HG03095 (cell line): ENCODE results near the gene PDZK1.
"Not testable (repeated sequence)": the region's sequence is repeated elsewhere in the genome, so short reads cannot be mapped to it uniquely, and the experiment has no call there.

Experiments used
- ATAC-seq: cut with Tn5 transposase; IDR thresholded peaks from one replicate; pipeline ENCODE4 v1.9.1; 2021; ENCODE audit warnings: moderate library complexity; ENCODE audit not compliant: unreplicated experiment

PDZK1 gene

GRCh38 chr1:145707183-145707867 lies at the start of gene PDZK1:
PDZK1 (minus strand) TSS chr1:145707368; CDS start chr1:145688021, 19,347 bp downstream.
- ATAC-seq: no peak

GRCh38 chr1:145751491-145752037 lies 44.4 kb upstream of the PDZK1 start:
- ATAC-seq: no peak

- no peak for ATAC-seq
These were observed 43.3 kb upstream of the PDZK1 start for GRCh38 chr1:145750426-145750825.

DNA sequence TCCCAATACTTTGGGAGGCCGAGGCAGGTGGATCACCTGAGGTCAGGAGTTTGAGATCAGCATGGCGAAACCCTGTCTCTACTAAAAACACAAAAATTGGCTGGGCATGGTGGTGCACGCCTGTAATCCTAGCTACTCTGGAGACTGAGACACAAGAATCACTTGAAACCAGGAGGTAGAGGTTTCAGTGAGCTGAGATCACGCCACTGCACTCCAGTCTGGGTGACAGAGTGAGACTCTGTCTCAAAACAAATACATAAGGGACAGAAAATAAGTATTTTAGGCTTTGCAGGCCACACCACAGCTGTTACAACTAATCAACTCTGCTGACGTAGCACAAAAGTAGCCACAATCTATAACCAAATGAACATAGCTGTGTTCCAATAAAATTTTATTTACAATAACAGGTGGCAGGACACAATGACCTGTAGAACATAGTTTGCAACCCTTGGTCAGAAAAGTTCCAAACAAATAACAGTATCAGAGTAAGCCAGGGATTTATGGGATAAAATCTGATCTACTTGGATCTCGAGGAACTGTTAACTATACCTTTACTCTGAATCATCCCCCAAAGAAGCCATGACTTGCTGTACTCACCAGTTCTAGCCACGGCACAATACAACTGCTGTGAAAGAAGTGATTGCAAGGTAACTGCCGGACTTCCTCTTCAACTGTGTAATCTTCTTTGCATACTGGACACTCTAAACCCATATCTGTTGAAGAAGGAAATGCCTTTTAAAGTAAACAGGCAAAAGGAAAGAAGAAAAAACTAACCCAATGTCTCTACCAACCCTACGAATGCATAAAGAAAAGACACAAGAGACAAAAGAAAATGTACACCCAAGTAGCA lies 40.5 kb upstream of the PDZK1 start:
- ATAC-seq: no peak

- ATAC-seq: no peak
These were observed 33.1 kb upstream of the PDZK1 start for GRCh38 chr1:145740269-145740668.

DNA sequence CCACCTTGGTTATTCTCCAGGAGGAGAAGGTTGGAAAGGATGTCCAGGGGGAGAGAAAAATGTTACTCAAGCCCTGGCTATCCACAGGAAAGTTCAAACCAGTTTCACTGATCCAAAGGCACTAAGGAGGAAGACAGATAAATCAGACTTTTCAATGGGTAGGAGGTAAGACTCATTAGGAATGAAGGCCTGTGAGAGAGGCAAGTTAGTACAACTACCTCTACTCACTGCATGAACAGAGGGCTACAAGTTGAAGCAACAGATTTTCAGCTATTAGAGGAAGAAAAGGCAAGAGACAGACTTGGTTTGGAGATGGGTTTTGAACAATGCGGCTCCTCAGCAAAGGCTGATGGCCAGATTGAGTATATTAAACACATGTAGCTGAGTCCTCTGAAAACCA lies 29.0 kb upstream of the PDZK1 start:
- no peak for ATAC-seq

- no peak for ATAC-seq
These were observed 23.7 kb upstream of the PDZK1 start for GRCh38 chr1:145730900-145731299.

GRCh38 chr1:145730467-145730866 lies 23.3 kb upstream of the PDZK1 start:
- ATAC-seq: no peak

DNA sequence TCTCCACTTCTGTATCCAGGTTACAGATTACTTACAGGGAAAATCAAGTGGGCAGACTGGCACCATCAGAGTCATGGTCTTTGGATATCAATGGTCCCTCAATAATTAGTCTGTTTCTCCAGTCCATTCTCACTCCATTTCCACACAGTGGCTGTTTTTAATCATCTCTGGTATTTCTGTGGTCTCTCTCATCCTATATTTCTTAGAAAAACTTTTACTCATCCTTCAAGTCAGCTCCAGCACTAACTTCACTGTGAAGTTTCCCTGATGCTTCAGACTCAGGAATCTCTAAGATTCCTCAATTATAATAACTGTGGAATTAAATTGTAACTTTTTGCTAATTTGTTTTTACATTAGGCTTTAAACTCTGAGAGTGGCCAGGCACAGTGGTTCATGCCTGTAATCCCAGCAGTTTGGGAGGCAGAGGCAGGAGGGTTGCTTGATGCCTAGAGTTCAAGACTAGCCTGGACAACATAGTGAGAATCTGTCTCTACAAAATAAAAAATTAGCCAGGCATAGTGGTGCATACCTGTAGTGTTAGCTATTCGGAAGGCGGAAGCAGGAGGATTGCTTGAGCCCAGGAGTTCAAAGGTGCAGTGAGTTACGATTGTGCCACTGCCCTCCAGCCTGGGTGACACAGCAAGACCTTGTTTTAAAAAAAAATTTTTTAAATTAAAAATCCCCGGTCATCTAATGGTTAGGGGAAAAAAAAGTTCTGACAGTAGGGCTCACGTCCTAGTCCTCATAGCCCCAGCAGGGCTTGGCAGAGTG lies 22.7 kb upstream of the PDZK1 start:
- ATAC-seq: no peak

DNA sequence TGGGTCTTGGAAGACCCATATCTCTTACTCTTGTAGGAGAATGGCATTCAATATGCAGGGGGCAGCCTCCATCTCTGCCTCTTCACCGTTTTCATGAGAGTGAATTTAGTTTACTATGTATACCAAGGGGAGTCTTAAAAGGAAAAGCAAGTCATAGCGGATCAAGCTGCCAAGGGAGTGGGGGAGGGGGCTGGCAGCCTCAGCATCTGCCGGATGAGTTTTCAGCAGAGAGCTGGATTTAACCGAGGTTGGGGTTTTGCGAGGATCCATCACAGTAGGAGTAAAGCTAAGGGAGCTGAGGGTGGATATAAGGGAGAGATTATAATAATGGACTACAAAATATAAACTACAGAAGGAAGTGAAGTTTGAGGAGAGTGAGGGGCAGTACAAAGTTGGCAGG lies 22.0 kb upstream of the PDZK1 start:
- ATAC-seq: no peak

GRCh38 chr1:145726193-145726592 lies 19.0 kb upstream of the PDZK1 start:
- not testable (repeated sequence) for ATAC-seq

- ATAC-seq: no peak
These were observed 13.9 kb upstream of the PDZK1 start for GRCh38 chr1:145720878-145721671.

- ATAC-seq: no peak
These were observed 13.3 kb upstream of the PDZK1 start for GRCh38 chr1:145720556-145720877.

DNA sequence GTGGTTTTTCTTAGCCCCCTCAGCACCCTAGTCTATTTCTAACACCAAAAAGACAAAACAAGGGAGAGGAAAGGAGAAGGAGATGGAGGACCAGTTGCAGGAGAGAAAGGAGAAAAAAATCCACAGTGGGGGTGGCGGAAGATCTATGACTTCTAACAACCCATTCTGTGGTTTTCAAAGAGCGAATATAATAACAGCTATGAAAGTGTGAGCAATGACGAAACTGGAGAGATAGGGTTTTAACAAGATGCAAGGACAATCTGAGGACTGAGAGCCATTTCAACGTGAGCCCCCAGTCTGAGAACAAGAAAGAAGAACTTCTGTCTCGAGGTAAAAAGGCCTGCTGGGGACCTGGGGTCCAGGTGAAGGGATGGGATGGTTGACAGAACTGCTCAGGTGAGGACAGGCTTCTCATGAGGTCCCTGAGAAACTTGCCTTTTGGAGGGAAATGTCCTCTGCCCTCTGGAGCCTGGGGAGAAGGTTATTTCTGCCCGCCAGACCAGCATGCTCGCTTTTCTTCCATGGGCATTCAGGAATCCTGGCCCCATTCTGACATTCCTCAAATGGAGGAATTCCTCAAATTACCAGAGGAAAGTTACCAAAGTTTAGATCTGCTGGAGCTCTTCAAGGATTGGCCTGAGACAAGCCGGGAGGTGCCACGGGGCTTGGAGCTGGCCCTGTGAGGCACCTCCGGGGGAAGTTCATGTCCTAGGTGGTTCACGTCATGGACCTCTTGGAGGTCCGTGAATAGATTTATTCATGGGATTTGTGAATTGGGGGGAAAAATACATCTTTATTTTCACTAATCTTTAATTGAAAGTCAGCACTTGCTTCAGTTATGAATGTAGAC lies 12.3 kb upstream of the PDZK1 start, which contains the start of gene CD160:
TSS of gene CD160 (plus strand) at position 270 of the 850 bp plus-strand sequence. CDS start 8,829 bp downstream, outside the sequence.
- no peak for ATAC-seq

- ATAC-seq: not testable (repeated sequence)
These were observed 11.3 kb upstream of the PDZK1 start for GRCh38 chr1:145718465-145718864.

DNA sequence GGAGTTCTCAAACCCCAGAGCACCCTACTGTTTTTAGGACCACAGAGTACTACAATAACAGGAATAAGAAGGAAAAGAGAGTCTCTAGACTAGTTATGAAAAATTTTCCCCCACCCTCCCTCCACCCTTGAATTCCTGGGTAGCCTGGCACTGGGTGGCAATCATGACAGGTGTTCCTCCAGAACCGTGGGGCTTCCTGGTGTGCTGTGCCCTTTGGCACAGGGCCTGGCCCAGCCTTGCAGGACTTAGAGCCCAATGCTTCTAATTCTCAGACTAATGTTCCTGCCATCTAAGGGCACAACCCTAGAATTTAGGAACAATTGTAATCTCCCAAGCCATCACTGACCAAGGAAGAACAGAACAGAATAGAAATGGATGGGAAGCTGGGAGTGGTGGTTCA lies 10.7 kb upstream of the PDZK1 start:
- ATAC-seq: no peak

- ATAC-seq: no peak
These were observed 9.6 kb upstream of the PDZK1 start for GRCh38 chr1:145716641-145717345.

- no peak for ATAC-seq
These were observed 7.5 kb upstream of the PDZK1 start for GRCh38 chr1:145714524-145715111.
